SK-N-SH treated with all-trans-retinoic acid at 6 μM for 48 hours (cell line): ENCODE data around the gene PRKD2.

Experiments
- ATAC-seq: fragments of 200-7000 bp; cut with Tn5 transposase; 3 replicates; pipeline ENCODE4 v1.9.1; 2020; ENCODE audit warnings: mild to moderate bottlenecking, moderate library complexity
- ARNTL ChIP-seq: fragments of 450-650 bp; formaldehyde crosslinking; IDR thresholded peaks from 2 replicates; pipeline ENCODE4 v1.5.0; 2020; ENCODE audit warnings: low read depth, mild to moderate bottlenecking, moderate library complexity, borderline replicate concordance
- BACH2 ChIP-seq: fragments of 250-450 bp; sonication (Bioruptor Pico); IDR thresholded peaks from 2 replicates; pipeline ENCODE4 v1.9.0; 2021; ENCODE audit warnings: mild to moderate bottlenecking, borderline replicate concordance
- CREB5 ChIP-seq: fragments of 250-450 bp; sonication (Bioruptor Pico); IDR thresholded peaks from 2 replicates; pipeline ENCODE4 v1.5.1; 2020; ENCODE audit warnings: low read depth, mild to moderate bottlenecking, moderate library complexity
- CSDC2 ChIP-seq: fragments of 250-450 bp; sonication (Bioruptor Pico); IDR thresholded peaks from 2 replicates; pipeline ENCODE4 v1.5.0; 2020; ENCODE audit warnings: mild to moderate bottlenecking, moderate library complexity
- CSRNP3 ChIP-seq: fragments of 250-450 bp; sonication (Bioruptor Pico); IDR thresholded peaks from 2 replicates; pipeline ENCODE4 v1.5.1; 2021; ENCODE audit warnings: mild to moderate bottlenecking, moderate library complexity
- GLIS3 ChIP-seq: fragments of 250-450 bp; sonication (Bioruptor Pico); IDR thresholded peaks from 2 replicates; pipeline ENCODE4 v1.5.0; 2020; ENCODE audit warnings: mild to moderate bottlenecking, moderate library complexity
- ISL1 ChIP-seq: fragments of 250-450 bp; sonication (Bioruptor Pico); IDR thresholded peaks from 2 replicates; pipeline ENCODE4 v2.1.2; 2022; ENCODE audit warnings: mild to moderate bottlenecking, moderate library complexity
- OSR1 ChIP-seq: fragments of 250-450 bp; sonication (Bioruptor Pico); IDR thresholded peaks from 2 replicates; pipeline ENCODE4 v1.8.0; 2022; ENCODE audit warnings: moderate library complexity, mild to moderate bottlenecking, inconsistent platforms
- PATZ1 ChIP-seq: fragments of 250-450 bp; sonication (Bioruptor Pico); IDR thresholded peaks from 2 replicates; pipeline ENCODE4 v1.8.0; 2020; ENCODE audit warnings: mild to moderate bottlenecking, moderate library complexity, borderline replicate concordance
- POU6F1 ChIP-seq: fragments of 250-450 bp; sonication (Bioruptor Pico); IDR thresholded peaks from 2 replicates; pipeline ENCODE4 v1.8.0; 2021; ENCODE audit warnings: low read depth, mild to moderate bottlenecking, moderate library complexity, borderline replicate concordance
- PPARA ChIP-seq: fragments of 250-450 bp; sonication (Bioruptor Pico); IDR thresholded peaks from 2 replicates; pipeline ENCODE4 v1.5.0; 2020; ENCODE audit warnings: mild to moderate bottlenecking, borderline replicate concordance
- RARB ChIP-seq: fragments of 250-450 bp; sonication (Bioruptor Pico); IDR thresholded peaks from 2 replicates; pipeline ENCODE4 v1.8.0; 2021; ENCODE audit warnings: mild to moderate bottlenecking, moderate library complexity
- SNAI2 ChIP-seq: fragments of 250-450 bp; sonication (Bioruptor Pico); IDR thresholded peaks from 2 replicates; pipeline ENCODE4 v1.5.0; 2020; ENCODE audit warnings: mild to moderate bottlenecking, moderate library complexity
- TCF4 ChIP-seq: fragments of 250-450 bp; sonication (Bioruptor Pico); IDR thresholded peaks from 2 replicates; pipeline ENCODE4 v1.8.0; 2021; ENCODE audit warnings: mild to moderate bottlenecking, moderate library complexity, borderline replicate concordance
- TSHZ2 ChIP-seq: fragments of 250-450 bp; sonication (Bioruptor Pico); IDR thresholded peaks from 2 replicates; pipeline ENCODE4 v1.5.0; 2020; ENCODE audit warnings: mild to moderate bottlenecking, moderate library complexity
- ZC3H10 ChIP-seq: fragments of 250-450 bp; sonication (Bioruptor Pico); IDR thresholded peaks from 2 replicates; pipeline ENCODE4 v1.5.1; 2021; ENCODE audit warnings: mild to moderate bottlenecking, moderate library complexity
- ZFP3 ChIP-seq: fragments of 250-450 bp; sonication (Bioruptor Pico); IDR thresholded peaks from 2 replicates; pipeline ENCODE4 v1.5.0; 2020; ENCODE audit warnings: mild to moderate bottlenecking, moderate library complexity
- ZFP30 ChIP-seq: fragments of 450-650 bp; formaldehyde crosslinking; IDR thresholded peaks from 2 replicates; pipeline ENCODE4 v1.5.0; 2022; ENCODE audit warnings: mild to moderate bottlenecking, moderate library complexity
- ZNF565 ChIP-seq: fragments of 450-650 bp; formaldehyde crosslinking; conservative IDR thresholded peaks from 2 replicates; pipeline ENCODE4 v1.5.0; 2020; ENCODE audit warnings: low read depth, mild to moderate bottlenecking, moderate library complexity
- ZNF70 ChIP-seq: fragments of 450-650 bp; formaldehyde crosslinking; IDR thresholded peaks from 2 replicates; pipeline ENCODE4 v1.5.0; 2020; ENCODE audit warnings: mild to moderate bottlenecking, moderate library complexity
- ZNF8 ChIP-seq: fragments of 450-650 bp; formaldehyde crosslinking; IDR thresholded peaks from 2 replicates; pipeline ENCODE4 v1.5.0; 2020; ENCODE audit warnings: mild to moderate bottlenecking, moderate library complexity

The PRKD2 gene

GRCh38 chr19:46746281-46747057 is 29.6 kb upstream of the PRKD2 start, which contains the start of gene STRN4:
Gene STRN4, minus strand, starts transcription at chr19:46746450. Its CDS starts 20 bp downstream, at chr19:46746430.
- TF ChIP-seq TSHZ2 (CRISPR knock-in tag) (peak; percentile 44; the same call in 1 of the 2 replicates), ZFP3 (no peak)
- ATAC-seq: peak; percentile 32

DNA sequence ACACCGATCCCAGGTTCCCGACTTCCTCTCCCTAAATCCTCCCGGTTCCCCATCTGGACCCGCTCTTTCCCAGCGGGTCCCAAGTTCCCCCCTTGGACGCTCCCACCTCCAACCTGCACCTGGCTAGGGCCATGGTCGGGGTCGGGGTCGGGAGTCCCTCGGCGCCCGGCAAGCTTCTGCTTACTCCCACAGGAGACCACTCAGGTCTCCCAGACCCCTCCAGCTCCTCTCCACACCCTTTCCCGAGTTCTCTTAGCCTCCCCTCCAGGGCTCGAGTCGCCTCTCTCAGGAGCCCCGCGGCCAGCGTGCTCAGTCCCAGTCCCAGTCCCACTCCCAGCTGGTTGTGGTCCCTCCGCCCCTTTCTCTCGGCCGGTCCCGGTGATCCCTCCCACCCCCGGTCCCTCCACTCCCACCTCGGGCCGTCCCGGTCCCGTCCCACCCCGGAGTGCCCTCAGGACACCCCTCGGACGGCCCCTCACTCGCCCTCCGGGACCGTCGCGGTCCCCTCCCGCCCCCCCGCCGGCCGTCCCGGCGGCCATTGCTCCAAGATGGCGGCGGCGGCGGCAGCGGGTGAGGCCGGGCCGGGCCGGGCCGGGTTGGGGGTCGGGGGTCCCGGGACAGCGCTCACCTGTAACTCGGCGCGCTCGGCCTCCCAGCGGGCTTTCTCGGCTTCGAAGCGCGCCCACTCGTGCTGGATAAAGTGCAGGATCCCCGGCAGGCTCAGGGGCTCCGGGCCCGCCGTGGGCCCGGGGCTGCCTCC is 28.8 kb upstream of the PRKD2 start, which contains the start of gene FKRP:
FKRP (plus strand) TSS at position 537 of the 760 bp plus-strand sequence. CDS start 9,394 bp downstream, outside the sequence.
- ATAC-seq: peak; percentile 70
- TF ChIP-seq TCF4: no peak
- TF ChIP-seq PPARA: no peak
- no peak for TF ChIP-seq CSDC2 (CRISPR knock-in tag)
- no peak for TF ChIP-seq PATZ1 (CRISPR knock-in tag)
- no peak for TF ChIP-seq ZNF565 (CRISPR knock-in tag)
- TF ChIP-seq OSR1 (CRISPR knock-in tag): no peak
- no peak for TF ChIP-seq CSRNP3 (CRISPR knock-in tag)
- TF ChIP-seq GLIS3 (CRISPR knock-in tag): no peak

GRCh38 chr19:46745030-46745429 is 28.1 kb upstream of the PRKD2 start:
- no peak for TF ChIP-seq ARNTL (CRISPR knock-in tag)
- no peak for TF ChIP-seq ZFP3
- TF ChIP-seq PPARA: no peak
- TF ChIP-seq TSHZ2 (CRISPR knock-in tag): no peak
- TF ChIP-seq ZNF70 (CRISPR knock-in tag): no peak
- no peak for TF ChIP-seq ISL1 (CRISPR knock-in tag)
- TF ChIP-seq OSR1 (CRISPR knock-in tag): no peak
- no peak for TF ChIP-seq CSDC2 (CRISPR knock-in tag)
- no peak for TF ChIP-seq ZNF565 (CRISPR knock-in tag)
- no peak for TF ChIP-seq POU6F1
- TF ChIP-seq RARB: no peak
- TF ChIP-seq GLIS3 (CRISPR knock-in tag): no peak
- TF ChIP-seq TCF4: no peak
- TF ChIP-seq BACH2 (CRISPR knock-in tag): no peak
- TF ChIP-seq ZNF8 (CRISPR knock-in tag): no peak
- no peak for TF ChIP-seq ZFP30 (CRISPR knock-in tag)
- TF ChIP-seq CREB5: no peak
- no peak for TF ChIP-seq SNAI2 (CRISPR knock-in tag)
- TF ChIP-seq ZC3H10 (CRISPR knock-in tag): no peak
- peak; percentile 30 for ATAC-seq
